Non-pigmented ciliary epithelial cell (primary cell): ENCODE data around the gene CCDC61.

Experiments used
- DNase-seq: peaks from one replicate; pipeline ENCODE4 v3.0.0-alpha.2; 2010; ENCODE audit warnings: low read depth

Gene CCDC61

GRCh38 chr19:46040125-46040524, 44.9 kb downstream of the CCDC61 start:
- no peak for DNase-seq

DNA sequence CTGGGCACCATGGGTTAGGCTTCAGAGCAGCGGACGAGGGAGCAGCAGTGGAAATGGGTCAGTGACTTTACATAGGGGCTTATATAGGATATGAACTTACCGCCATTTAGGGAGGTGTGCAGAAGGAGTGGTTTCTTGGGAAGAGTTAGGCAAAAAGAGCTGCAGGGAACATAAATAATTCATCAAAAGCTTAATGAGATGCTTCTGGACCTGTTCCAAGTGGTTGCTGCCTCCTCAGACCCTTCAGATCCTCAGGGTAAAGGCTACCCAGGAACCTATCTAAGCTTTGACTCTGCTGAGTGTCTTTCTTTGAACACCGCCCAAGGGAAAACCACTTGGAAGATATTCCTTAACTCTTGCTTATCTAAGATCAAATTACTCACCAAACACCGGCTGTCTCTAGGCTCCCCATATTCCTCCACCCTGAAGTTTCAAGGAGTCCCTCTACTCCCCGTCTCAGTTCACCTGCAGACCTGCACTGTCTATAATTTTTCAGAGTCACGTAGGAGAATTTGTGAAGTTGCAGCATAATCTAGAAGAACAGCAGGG, 45.8 kb downstream of the CCDC61 start, which contains the start of gene IGFL4:
TSS of gene IGFL4 (minus strand) at position 51 of the 549 bp plus-strand sequence. CDS start at position 11, 40 bp downstream.
- no peak for DNase-seq

GRCh38 chr19:46042252-46042883, 47.1 kb downstream of the CCDC61 start:
- no peak for DNase-seq

DNA sequence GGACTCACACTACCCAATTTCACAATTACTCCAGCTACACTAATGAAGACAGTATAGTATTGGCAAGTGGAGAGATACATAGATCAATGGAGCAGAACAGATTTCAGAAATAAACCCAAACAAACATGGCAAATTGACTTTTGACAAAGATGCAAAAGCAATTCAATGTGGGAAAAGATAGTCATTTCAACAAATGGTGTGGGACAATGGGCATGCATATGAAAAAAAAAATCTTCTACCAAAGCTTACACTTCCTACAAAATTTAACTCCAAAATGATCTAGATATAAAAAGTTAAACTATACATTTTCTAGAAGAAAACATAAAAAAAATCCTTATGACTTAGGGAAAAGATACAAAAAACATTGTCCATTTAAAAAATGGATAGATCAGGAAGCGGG, 48.3 kb downstream of the CCDC61 start:
- DNase-seq: no peak

DNA sequence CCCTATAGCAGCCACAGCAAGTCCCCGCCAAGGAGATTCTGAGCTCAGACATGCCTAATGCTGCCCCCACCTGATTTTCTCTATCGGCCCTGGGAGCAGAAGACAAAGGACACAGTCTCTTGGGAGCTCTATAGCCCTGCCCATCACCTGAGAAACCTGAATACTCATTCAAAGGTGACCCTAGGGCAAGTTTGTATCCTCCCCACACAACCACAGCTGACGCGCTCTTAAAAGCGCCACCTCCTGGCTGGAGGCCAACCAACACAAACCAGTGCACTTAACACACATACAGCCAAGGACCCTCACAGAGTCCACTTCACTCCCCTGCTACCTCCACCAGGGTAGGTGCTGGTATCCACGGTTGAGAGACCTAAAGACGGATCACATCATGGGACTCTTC, 54.3 kb downstream of the CCDC61 start:
- no peak for DNase-seq

DNA sequence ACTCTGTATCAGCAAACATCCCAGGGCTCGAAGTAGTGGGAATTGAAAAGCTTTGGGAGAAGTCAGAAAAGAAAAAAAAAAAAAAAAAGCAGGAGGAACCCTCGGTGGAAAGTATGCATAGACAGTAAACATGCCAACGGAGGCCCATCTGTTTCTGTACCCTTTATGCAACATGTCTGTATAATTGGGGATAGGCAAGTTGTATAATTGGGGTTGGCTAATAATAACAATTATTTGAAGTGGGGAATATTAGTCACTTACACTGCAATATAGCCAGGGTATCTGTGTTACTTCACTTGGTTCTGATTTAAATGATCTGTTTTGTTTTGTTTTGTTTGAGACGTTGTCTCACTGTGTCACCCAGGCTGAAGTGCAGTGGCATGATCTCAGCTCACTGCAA, 57.6 kb downstream of the CCDC61 start:
- no peak for DNase-seq

DNA sequence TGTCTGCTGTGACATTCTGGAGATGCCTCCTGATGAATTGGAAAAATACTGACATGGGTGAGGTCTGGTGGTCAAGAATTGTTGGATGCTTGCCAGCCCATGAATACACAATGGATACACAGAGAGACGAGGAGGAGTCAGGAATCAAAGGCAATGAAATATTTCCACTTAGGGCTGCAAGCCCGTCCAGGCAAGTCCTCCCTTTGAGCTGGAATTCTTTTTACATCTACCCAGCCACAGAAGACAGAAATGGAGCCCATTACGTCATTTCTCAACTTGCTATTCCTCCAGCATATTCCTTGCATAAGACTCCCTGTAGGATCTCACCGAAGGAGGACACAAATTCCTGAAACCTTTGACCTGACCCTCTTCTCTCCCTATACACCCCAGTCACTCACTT, 61.3 kb downstream of the CCDC61 start:
- no peak for DNase-seq

GRCh38 chr19:46058778-46059177, 63.5 kb downstream of the CCDC61 start:
- no peak for DNase-seq

DNA sequence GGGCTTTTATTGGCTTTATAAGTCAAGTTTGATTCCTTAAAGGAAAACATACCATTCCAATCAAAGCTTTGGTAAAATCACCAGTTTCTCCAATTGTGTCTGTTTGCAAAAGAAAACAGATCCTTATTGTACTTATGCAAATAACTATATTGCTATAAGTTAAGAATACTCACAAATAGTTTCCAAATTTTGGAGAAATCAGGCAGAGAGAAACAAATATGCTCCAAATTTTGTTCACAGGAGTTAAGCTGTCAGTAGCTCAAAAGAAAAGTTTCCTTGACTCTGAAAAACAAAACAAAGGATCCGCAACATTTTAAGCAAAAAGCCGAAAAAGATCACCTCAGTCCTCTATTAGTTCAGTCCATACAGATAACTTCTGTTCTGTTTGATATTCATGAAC, 64.7 kb downstream of the CCDC61 start:
- DNase-seq: no peak

DNA sequence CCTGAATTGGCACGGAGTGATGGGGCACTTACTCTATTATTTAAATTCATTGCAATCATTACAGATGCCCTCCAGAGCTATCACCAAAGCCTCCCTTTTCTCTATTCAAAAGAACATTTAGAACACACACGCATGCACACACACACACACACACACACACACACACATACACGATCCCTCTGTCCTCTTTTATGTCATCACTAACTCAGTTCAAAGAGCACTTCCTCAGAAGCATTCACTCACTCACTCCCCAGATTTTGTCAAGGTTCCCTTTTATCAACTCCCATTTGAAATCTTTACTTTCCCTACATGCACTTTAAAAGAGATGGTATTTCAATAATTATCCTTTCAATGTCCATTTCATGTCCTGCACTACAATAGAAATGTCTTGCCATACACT, 67.9 kb downstream of the CCDC61 start:
- DNase-seq: no peak

DNA sequence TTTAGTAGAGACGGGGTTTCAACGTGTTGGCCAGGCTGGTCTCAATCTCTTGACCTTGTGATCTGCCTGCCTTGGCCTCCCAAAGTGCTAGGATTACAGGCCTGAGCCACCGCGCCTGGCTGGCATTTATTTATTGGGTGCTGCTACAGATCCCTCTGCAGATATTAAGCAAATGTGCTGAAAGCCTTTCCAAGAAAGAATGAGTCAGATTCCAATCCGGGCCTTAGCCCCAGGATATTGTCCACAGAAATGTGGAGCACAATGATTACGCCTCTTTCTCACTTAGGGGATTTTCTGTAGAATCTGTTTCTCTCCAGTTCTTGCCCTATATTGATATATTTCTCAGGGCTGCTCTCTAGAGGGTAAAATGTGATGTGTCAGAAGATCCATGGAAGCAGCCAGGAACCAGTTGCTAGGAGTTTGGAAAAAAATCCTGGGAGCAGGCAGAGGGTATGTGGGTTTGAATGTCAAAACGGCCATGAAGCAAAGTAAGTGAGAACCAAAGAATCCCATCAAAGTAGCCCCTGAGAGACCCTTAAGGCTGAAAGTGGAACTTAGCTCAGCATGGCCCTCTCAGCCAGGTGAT, 70.3 kb downstream of the CCDC61 start:
- no peak for DNase-seq

DNA sequence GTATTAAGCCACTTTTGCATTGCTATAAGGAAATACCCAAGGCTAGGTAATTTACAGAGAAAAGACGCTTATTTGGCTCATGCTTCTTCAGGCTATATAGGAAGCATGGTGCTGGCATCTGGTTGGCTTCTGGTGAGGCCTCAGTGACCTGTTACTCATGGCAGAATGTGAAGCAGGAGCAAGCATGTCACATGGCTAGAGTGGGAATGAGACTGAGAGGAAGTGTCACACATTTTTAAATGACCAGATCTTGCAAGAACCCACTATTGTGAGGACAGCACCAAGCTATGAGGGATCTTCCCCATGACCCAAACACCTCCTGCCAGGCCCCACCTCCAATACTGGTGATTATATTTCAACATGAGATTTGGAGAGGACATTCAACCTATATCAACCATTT, 71.2 kb downstream of the CCDC61 start:
- no peak for DNase-seq

DNA sequence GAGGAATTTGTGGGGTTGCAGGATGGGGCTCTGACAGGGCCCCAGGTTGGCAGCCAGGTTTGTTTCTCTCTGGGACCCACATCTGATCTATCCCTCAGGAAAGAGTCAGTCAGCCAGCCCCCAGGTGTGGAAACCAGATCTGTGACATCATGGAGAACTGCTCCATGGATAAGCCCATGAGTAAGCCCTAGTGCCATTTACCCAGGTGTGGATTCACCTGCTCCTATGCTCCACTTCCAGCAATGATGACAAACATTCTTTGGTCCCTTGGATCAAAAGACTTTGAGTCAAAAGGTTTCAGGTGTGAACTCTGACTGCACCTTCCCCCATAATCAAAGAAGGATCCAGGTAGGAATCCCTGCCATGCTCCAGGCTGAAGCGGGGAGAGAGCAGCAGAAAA, 72.4 kb downstream of the CCDC61 start:
- no peak for DNase-seq
